Aorta (tissue), 5 donors: ENCODE measurements around the gene IGFN1. TPM values are rescaled to one million over a fixed set of nuclear protein-coding genes. Genes with fewer than 3 reads are reported as not detected.

Experiments
- ATAC-seq: fragments of 200-7000 bp; cut with Tn5 transposase; one replicate; pipeline ENCODE4 v1.9.1; 2022; ENCODE audit warnings: moderate library complexity; ENCODE audit not compliant: low FRiP score
- DNase-seq, 2 donors: peaks; one replicate each; pipeline ENCODE4 v3.0.0-alpha.2; 2020
- H3K27ac ChIP-seq, 2 donors: one replicate each; pipeline ENCODE4 v1.5.1; 2013; ENCODE audit warnings: low read length in 2 of 2, mild to moderate bottlenecking in 2 of 2, moderate library complexity in 2 of 2, control low read depth in 1 of 2, inconsistent platforms in 1 of 2, low read depth in 1 of 2
- H3K27me3 ChIP-seq, 2 donors: one replicate each; pipeline ENCODE4 v1.6.1; 2013; ENCODE audit warnings: control low read depth in 1 of 2, low read length in 1 of 2, mild to moderate bottlenecking in 1 of 2, moderate library complexity in 1 of 2; ENCODE audit not compliant: insufficient read depth in 2 of 2, control insufficient read depth in 1 of 2
- H3K36me3 ChIP-seq, 2 donors: one replicate each; pipeline ENCODE4 v1.6.1; 2013; ENCODE audit warnings: control low read depth in 1 of 2, low read length in 1 of 2, mild to moderate bottlenecking in 1 of 2; ENCODE audit not compliant: insufficient read depth in 2 of 2, control insufficient read depth in 1 of 2
- H3K4me1 ChIP-seq, 2 donors: one replicate each; pipeline ENCODE4 v1.6.1; 2013; ENCODE audit warnings: low read length in 2 of 2, control low read depth in 1 of 2, mild to moderate bottlenecking in 1 of 2, moderate library complexity in 1 of 2; ENCODE audit not compliant: insufficient read depth in 2 of 2, control insufficient read depth in 1 of 2
- H3K4me3 ChIP-seq, 2 donors: one replicate each; pipeline ENCODE4 v1.5.1; 2013; ENCODE audit warnings: low read length in 2 of 2, control low read depth in 1 of 2, mild to moderate bottlenecking in 1 of 2
- H3K9me3 ChIP-seq: one replicate; pipeline ENCODE4 v1.6.1; 2013; ENCODE audit warnings: mild to moderate bottlenecking, low read length; ENCODE audit not compliant: control insufficient read depth
- WGBS, 2 donors: extraction: QIAGEN DNeasy Blood & Tissue Kit; methylation state at CpG; one replicate each; pipeline ENCODE4 v1.1.7; 2013; 5-methylcytosine and 5-hydroxymethylcytosine counted together
- intact Hi-C, 2 donors: fragments of 100-400 bp; cut with DNase I; formaldehyde crosslinking; loops; one replicate each; pipeline versions ENCODE4 v1.14.2 to v1.15.0; 2022
- polyA plus RNA-seq, 2 donors: library from polyadenylated mRNA; stranded (reverse); fragments of 200-250 nt; gene quantifications; one replicate each; pipeline ENCODE4 v1.2.3, GENCODE V29; 2013
- total RNA-seq, 2 donors: library from RNA; stranded (reverse); fragmentation: NEBNext Ultra II Directional; extraction: Animal tissue kit (Norgen Biotek cat#: 25700); gene quantifications; one replicate each; pipeline ENCODE4 v1.2.1, GENCODE V29; 2021
- donor health status: healthy with polysubstance abuse.
- donor health status: Bipolar disorder and iron deficiency.
- donor health status: DM: no; HTN: no; CAD: no.
- donor health status: DM: no; HTN: no; CAD: no.
- donor health status: DM: yes; HTN: yes; CAD: no.

Gene IGFN1
- total and polyA plus RNA-seq, 4 donors = 0.03 to 0.50 (median 0.16) TPM

- ATAC-seq = no peak
- no peaks in the 10 kb centered on the region for H3K36me3 ChIP-seq
- WGBS, 2 donors = 89% methylated on average over 4 of the region's 4 CpGs
- no peaks in the 10 kb centered on the region for H3K4me1 ChIP-seq
- no peak overlapping the region for H3K4me3 ChIP-seq
- no peaks in the 10 kb centered on the region for H3K27me3 ChIP-seq
- no peaks in the 10 kb centered on the region for H3K9me3 ChIP-seq
- no peak overlapping the region for H3K27ac ChIP-seq
- intact Hi-C loops = no loop called here
- DNase-seq = no peak
Observed at GRCh38 chr1:201264554-201264953, 73.9 kb downstream of the IGFN1 start.

GRCh38 chr1:201265756-201266155 lies 75.1 kb downstream of the IGFN1 start:
- intact Hi-C loops = loop anchor here in 1 of 2 donors (5.0 kb wide), 1 partner anchor 97 kb away; no protein-coding TSS in a partner anchor
- no peak overlapping the region for H3K27ac ChIP-seq
- no peaks in the 10 kb centered on the region for H3K27me3 ChIP-seq
- ATAC-seq = no peak
- WGBS, 2 donors = 75% methylated on average over 3 of the region's 3 CpGs
- H3K36me3 ChIP-seq = no peaks in the 10 kb centered on the region
- DNase-seq = no peak
- H3K9me3 ChIP-seq = no peaks in the 10 kb centered on the region
- no peaks in the 10 kb centered on the region for H3K4me1 ChIP-seq
- no peak overlapping the region for H3K4me3 ChIP-seq

- Histone ChIP-seq H3K27me3 (no peaks in the 10 kb centered on the region), H3K27ac (no peak overlapping the region), H3K4me1 (no peaks in the 10 kb centered on the region), H3K4me3 (no peak overlapping the region), H3K9me3 (no peaks in the 10 kb centered on the region), H3K36me3 (no peaks in the 10 kb centered on the region)
- DNase-seq (no peak), ATAC-seq (no peak)
- intact Hi-C loops = loop anchor here in 1 of 2 donors (5.0 kb wide), 1 partner anchor 96 kb away; no protein-coding TSS in a partner anchor
Observed at GRCh38 chr1:201266276-201266675, 75.7 kb downstream of the IGFN1 start.

GRCh38 chr1:201266774-201267173 lies 76.2 kb downstream of the IGFN1 start:
- DNase-seq = no peak
- H3K27me3 ChIP-seq = no peaks in the 10 kb centered on the region
- no peaks in the 10 kb centered on the region for H3K4me1 ChIP-seq
- H3K9me3 ChIP-seq = no peaks in the 10 kb centered on the region
- no peak overlapping the region for H3K4me3 ChIP-seq
- WGBS, 2 donors = 60% methylated on average over 3 of the region's 3 CpGs
- no peaks in the 10 kb centered on the region for H3K36me3 ChIP-seq
- intact Hi-C loops = loop anchor here in 1 of 2 donors (5.0 kb wide), 1 partner anchor 96 kb away; no protein-coding TSS in a partner anchor
- H3K27ac ChIP-seq = no peak overlapping the region
- no peak for ATAC-seq

- H3K36me3 ChIP-seq = no peaks in the 10 kb centered on the region
- no peak overlapping the region for H3K27ac ChIP-seq
- no peaks in the 10 kb centered on the region for H3K9me3 ChIP-seq
- H3K27me3 ChIP-seq = no peaks in the 10 kb centered on the region
- H3K4me3 ChIP-seq = no peak overlapping the region
- ATAC-seq (no peak), DNase-seq (no peak)
- H3K4me1 ChIP-seq = no peaks in the 10 kb centered on the region
- WGBS, 2 donors = 83 to 88% methylated on average over 14 of the region's 14 CpGs
- intact Hi-C loops = loop anchor here in 1 of 2 donors (5.0 kb wide), 1 partner anchor 95 kb away; no protein-coding TSS in a partner anchor
Observed at GRCh38 chr1:201267481-201268229, 77.0 kb downstream of the IGFN1 start.

GRCh38 chr1:201268604-201269151 lies 78.1 kb downstream of the IGFN1 start:
- Histone ChIP-seq H3K4me1 (no peaks in the 10 kb centered on the region), H3K27me3 (no peaks in the 10 kb centered on the region), H3K27ac (no peak overlapping the region), H3K36me3 (no peaks in the 10 kb centered on the region), H3K4me3 (no peak overlapping the region), H3K9me3 (no peaks in the 10 kb centered on the region)
- DNase-seq = peak in 1 of 2 donors; percentile 55
- intact Hi-C loops = loop anchor here in 1 of 2 donors (5.0 kb wide), 1 partner anchor 94 kb away; no protein-coding TSS in a partner anchor
- ATAC-seq = no peak
- 33 to 40% methylated on average over 12 of the region's 12 CpGs for WGBS, 2 donors

GRCh38 chr1:201269281-201269680 lies 78.7 kb downstream of the IGFN1 start:
- no peaks in the 10 kb centered on the region for H3K9me3 ChIP-seq
- no peaks in the 10 kb centered on the region for H3K36me3 ChIP-seq
- H3K27ac ChIP-seq = no peak overlapping the region
- H3K27me3 ChIP-seq = no peaks in the 10 kb centered on the region
- no peak for ATAC-seq
- DNase-seq = no peak
- WGBS, 2 donors = 90 to 93% methylated on average over 7 of the region's 7 CpGs
- H3K4me1 ChIP-seq = no peaks in the 10 kb centered on the region
- intact Hi-C loops = loop anchor here in 1 of 2 donors (5.0 kb wide), 1 partner anchor 93 kb away; no protein-coding TSS in a partner anchor
- no peak overlapping the region for H3K4me3 ChIP-seq

- DNase-seq (peak in 1 of 2 donors; percentile 14), ATAC-seq (no peak)
- H3K27ac ChIP-seq = no peak overlapping the region
- 87 to 89% methylated on average over 6 of the region's 6 CpGs for WGBS, 2 donors
- H3K4me3 ChIP-seq = no peak overlapping the region
- no peaks in the 10 kb centered on the region for H3K4me1 ChIP-seq
- no peaks in the 10 kb centered on the region for H3K27me3 ChIP-seq
- no peaks in the 10 kb centered on the region for H3K36me3 ChIP-seq
- no peaks in the 10 kb centered on the region for H3K9me3 ChIP-seq
- intact Hi-C loops = loop anchor here in 1 of 2 donors (5.0 kb wide), 1 partner anchor 92 kb away; no protein-coding TSS in a partner anchor
Observed at GRCh38 chr1:201269900-201270410, 79.3 kb downstream of the IGFN1 start.
